ENCODE results near the gene KRTAP19-7.

The KRTAP19-7 gene, protein sequence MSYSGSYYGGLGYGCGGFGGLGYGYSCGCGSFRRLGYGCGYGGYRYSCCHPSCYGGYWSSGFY

DNA sequence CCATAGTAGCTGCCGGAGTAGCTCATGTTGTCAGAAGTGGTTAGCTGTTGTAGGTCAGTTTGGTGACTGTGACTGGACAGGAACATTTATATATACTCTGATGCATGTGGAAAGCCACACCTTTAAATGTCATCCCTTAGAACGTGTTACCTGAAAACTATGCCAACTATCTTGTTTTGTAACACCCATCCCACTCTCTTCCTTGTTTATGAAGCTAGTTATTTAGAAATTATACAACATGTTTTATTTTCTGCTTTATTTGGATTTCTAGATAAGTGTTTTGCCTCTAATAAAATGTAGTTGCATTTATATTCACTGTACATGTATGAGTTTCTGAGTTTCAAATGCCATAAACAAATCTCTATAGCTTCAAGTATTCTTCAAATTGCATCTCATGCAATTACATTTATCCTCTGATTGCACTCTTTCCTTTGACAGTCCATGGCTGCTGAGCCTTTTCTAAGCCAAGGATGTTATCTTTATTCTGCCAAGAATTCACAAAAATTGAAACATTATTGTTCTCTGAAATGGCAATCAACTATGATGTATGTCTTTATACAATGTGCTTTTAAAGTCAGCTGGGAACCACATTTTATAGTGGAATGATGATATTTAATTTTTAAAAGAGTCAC lies at the start of gene KRTAP19-7:
TSS of gene KRTAP19-7 (minus strand) at position 51 of the 632 bp plus-strand sequence. CDS start at position 26, 25 bp downstream.
- no peak for DNase-seq (ENCODE audit: low read depth)

DNA sequence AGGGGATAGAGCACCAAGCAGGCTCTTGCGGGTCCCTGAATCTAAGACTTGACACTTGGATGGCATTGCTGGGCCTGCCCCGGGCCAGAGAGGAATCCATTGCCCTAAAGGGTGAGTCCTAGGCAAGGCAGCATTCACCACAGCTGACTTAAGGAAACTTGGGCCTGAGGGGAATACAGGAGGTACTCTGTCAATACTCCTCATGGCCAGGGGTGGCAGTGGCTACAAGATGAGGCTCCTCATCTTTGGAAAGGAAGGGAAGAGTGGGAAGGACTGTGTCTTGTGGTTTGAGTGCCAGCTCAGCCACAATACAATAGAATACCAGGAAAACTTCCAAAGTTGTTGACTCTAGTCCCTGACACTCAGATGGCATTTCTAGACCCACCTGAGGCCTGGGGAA lies 44.9 kb upstream of the KRTAP19-7 start:
- DNase-seq (ENCODE audit: low read depth), result no peak

DNA sequence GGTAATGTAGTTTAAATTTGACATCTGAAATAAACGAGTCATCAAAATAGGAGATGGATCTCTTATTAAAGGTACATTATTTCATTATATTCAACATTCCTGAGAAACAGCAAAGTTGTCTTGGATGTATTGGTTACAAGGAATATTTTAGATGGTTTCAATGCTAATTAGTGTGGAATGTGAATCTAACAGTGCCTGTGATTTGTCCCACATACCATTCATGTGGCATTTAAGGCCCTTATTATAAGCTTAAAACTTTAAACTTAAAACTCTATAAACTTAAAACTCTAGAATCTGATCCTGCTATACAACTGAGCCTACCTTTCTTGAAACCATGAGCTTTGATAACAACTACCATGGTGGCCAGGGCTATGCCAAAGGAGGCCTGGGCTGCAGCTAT lies 39.7 kb upstream of the KRTAP19-7 start, which contains the start of gene KRTAP22-1:
TSS of gene KRTAP22-1 (plus strand) at position 301 of the 400 bp plus-strand sequence.
- DNase-seq (ENCODE audit: low read depth), result no peak

DNA sequence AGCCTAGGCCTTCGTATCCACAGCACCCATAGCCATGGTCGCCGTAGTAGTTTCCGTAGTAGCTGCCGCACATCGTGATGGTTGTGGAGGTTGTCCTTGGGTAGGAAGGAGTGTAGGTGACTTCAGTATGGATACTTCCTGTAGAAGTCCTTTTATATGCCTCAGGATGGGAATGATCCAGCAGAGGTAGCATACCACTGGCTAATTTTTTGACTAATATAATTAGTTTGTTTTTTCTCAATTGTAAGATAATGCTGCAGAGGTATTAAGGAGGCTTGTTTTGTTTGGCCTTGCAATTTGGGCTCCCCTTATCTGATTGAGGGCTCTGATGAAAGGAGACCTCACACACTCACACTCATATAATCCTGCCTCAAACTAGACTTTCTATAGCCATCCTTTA lies 37.7 kb upstream of the KRTAP19-7 start, which contains the start of gene KRTAP6-2:
TSS of gene KRTAP6-2 (minus strand) at position 101 of the 400 bp plus-strand sequence. CDS start at position 73, 28 bp downstream.
- no peak for DNase-seq (ENCODE audit: low read depth)

DNA sequence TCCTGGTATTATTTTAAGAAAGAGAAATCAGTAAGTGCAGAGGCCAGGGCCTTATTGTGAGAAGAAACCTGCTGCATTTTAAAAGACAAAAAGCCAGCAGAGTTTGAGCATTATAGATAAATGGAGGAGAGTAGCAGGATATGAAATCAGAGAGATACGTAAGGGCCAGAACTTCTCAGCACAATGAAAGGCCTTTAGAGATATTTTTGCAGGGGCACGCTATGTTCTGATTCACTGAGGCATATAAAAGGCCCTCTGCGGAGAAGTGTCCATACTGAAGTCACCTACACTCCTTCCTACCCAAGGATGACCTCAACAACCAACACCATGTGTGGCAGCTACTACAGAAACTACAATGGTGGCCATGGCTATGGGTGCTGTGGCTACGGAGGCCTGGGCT lies 31.0 kb upstream of the KRTAP19-7 start, which contains the start of gene KRTAP6-3:
TSS of gene KRTAP6-3 (plus strand) at position 301 of the 400 bp plus-strand sequence. CDS start at position 307, 6 bp downstream.
- DNase-seq (ENCODE audit: low read depth), result no peak

DNA sequence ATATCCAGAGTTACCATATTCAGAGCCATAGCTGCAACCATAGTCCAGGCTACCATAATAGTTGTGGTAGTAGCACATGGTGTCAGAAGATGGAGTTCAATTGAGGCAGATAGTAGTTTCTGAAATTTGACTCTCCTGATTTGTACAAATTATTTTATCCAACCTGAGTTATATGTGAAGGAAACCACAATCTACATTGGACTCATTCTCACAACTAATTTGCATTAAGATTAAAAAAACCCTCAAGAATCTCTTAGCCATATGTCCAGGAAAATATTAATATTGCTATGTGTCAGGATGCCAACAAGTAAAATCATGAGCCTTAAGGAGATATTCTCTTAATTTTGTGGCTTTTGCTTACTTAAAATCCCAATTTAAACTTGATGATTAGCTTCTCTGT lies 29.2 kb upstream of the KRTAP19-7 start, which contains the start of gene KRTAP22-2:
TSS of gene KRTAP22-2 (minus strand) at position 101 of the 400 bp plus-strand sequence.
- DNase-seq (ENCODE audit: low read depth), result no peak

DNA sequence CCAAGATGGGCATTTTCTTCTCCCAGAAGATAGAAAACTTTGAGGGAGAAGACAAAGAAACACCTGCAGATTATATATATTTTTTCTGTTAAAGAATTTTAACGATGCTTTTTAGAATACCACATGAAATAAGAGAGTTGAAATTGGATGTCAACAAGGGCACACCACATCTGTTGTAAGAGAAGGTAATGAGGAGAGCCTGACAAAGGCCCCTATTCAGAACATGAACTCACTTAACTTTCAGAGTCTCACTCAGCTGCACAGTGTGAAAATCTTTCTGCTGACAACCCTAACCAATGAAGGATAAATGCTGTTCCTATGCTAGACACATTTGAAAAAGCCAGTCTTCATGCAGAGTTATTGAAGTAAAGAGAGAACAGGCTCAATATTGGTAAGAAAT lies 21.8 kb upstream of the KRTAP19-7 start:
- DNase-seq (ENCODE audit: low read depth), result no peak

DNA sequence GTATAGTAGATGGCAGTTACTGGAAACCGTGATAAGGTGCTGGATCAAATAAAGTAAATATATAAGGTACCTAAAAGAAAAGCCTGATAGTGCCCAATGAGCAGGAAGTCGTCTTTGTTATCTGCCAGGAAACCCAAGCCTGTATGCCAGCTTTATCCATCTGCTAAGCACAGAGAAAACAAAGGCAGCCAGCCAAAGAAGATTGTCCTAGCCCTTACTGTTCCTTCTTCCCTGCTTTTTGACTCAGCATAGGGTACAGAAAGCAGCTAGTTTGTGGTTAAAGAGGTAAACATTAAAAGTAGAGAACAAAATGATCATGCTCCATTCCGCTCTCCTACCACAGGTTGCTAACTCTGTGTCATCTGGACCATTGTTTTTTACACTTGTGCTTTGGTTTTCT lies 19.0 kb upstream of the KRTAP19-7 start:
- no peak for DNase-seq (ENCODE audit: low read depth)

DNA sequence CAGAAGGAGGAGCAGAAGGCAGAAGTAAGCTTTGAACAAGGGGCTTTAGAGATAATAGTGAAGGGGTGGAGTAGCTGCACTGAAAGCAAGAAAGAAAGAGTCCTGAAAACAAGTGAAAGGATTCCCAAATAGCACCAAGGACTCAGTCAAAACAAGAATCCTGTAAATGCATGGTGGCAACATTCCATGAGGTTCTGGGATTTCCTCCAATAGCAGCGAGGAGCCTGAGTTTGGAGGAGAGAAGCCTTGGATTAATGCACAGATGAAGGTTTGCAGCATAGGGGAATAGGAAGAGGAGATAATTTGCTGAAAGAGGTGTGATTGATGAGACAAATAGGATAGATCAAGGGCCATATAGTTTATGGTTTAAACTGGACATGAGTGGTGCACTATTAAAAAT lies 18.2 kb upstream of the KRTAP19-7 start:
- DNase-seq (ENCODE audit: low read depth), result no peak

DNA sequence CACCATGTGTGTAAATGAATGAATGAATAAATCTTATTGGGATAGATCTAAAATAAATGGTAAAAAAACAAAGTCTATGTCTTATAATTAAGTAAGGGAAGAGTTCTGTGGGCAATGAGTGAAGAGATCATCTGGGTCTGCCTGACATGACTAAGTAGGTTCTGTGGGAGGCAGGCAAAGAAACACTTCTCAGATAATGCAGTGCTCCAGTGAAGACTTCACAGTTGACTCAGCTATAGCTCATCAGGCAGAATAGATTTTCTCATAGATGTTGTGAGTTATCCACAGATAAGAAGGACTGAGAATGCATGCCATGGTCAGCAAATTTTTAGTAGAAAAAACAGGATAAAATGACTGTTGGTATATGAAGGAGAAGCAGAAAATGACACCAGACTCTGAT lies 16.7 kb upstream of the KRTAP19-7 start:
- no peak for DNase-seq (ENCODE audit: low read depth)

DNA sequence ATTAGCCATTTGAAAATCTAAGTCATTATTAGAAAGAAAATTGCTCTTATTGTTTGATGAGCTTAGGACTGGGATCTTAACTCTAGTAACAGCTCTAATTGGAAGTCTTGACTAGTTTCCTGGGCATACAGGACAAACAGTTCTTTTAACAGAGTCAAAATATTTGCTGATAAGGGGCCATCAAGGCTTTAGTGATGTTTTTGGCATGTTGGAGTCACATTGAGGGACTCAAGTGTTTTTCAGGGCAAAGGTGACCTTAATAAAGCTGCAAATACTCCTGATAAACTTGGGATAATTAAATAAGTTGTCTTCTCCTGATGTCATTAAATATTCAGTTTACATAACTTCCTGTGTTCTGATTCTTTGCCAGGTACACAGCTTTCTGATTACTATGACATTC lies 6.5 kb upstream of the KRTAP19-7 start:
- DNase-seq (ENCODE audit: low read depth), result no peak

DNA sequence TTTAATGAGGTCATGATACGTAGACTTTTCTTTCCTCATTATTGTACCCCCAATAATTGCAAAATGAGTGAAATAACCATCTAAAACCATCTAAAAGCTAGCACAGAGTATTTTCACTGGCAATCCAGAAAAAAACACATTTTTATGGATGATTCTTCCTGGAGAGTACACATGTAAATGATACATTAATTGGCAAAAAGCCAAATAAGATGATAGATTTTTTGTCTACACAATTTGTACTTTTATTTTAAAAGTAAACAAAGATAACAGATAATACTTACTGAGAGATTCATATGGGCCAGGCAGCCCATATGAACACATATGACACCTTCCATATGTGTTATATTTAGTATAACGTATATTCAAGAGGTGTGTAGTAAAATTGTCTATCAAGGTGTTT lies 2.5 kb upstream of the KRTAP19-7 start:
- no peak for DNase-seq (ENCODE audit: low read depth)

DNA sequence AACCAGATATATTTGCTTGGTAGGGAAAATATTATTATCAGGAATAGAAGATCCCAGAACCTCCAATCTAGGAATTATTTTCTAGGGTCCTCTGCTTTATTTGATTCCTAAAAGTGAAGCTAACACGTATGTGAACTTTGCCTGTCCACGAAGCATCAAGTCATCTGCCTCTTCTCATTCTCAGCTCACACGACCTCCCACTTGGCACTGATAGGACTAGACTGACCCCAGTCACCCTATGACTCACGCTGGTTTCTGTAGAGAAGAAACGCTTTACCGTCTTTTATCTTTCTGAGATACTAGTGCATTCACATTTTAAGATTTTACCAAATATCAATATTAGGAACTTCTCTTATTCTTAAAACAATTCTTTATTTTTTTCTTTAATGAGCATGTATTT lies 2.0 kb upstream of the KRTAP19-7 start:
- no peak for DNase-seq (ENCODE audit: low read depth)

DNA sequence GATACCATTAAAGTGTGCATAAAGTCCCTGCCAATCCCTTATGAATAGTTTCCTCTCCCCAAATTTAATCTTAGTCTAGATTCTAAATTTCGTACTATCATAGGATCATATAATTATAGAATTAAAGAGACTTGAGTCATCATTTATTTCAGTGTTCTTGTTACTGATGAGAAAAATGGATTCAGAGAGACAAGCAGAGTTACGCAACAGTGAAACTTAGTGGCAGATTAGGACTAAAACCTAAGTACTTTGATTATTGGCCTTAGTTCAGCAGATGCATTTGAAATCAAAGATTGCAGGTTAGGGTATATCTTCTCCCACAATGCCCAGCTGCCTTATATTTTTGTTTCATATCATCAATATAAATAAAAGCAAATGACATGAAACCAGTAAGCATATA lies 843 bp upstream of the KRTAP19-7 start:
- DNase-seq (ENCODE audit: low read depth), result no peak

DNA sequence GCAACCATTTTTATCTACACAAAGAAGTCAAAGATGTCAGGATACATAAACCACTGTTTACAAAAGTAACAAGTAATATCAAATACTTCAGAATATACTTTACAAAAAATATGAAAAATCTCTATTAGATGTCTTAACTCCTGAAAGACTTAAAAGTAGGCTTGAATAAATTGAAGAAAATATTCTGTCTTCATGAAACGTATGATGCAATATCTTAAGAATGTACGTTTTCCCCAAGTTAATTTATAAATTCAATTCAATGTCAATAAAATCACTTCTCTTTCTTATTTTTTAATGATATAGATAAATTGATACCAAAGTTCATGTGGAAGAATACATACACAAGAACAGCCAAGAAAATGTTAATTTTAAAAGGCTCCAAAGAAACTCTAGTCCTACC lies 6.0 kb downstream of the KRTAP19-7 start:
- no peak for DNase-seq (ENCODE audit: low read depth)

DNA sequence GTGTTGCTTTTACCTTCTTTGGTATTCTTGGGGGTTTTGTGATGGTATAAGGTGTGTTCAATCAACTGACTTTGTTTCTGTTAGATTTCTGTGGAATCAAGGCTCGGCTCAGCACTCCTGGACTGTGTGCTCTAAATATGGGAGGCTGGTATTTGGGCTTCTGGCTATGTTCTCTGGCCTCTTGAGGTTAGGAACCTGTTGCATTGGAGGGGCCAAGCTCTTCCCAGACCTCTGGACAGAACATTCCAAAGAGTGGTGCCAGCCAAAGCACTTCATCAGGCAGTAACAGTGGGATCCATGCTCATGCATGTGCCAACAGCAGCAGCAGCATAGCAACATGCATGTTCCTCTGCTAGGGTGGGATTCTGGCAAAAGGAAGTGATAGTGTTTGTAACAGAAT lies 8.3 kb downstream of the KRTAP19-7 start:
- no peak for DNase-seq (ENCODE audit: low read depth)

DNA sequence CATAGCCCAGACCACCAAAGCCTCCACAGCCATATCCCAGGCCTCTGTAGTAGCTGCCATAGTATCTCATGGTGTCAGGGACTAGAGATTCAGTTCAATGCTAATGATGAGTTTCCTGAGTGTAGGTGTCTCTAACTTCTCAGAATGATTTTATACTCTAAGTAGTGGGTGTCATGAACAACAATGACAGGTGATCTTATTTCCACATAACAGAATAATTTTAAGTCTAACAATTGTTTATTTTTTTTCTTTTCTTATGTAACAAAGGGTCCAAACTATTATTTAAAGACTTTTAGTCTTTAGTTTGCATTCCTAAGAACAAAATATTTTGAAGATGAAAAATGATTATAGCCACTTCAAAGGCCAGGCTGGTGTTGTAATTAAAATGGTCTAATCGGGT lies 19.4 kb downstream of the KRTAP19-7 start, which contains the start of gene KRTAP19-6:
TSS of gene KRTAP19-6 (minus strand) at position 101 of the 400 bp plus-strand sequence. CDS start at position 70, 31 bp downstream.
- DNase-seq (ENCODE audit: low read depth), result no peak

DNA sequence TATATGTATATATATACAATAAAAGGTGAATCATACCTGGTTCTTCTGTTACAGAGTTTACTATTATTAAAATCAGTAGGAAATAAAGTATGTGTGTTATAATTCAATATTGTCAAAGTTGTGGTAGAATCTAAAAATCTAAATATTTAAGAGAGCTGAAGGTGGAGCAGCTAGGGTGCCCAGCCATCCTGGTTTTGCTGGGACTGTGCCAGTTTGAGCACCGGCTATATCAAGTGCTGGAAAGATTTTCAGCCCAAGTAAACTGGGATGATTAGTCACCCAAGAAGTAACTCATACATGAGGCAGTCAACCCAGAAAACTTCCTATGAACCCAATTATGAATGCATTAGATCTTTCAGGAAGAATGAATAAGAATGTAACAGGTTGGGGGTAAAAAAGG lies 42.2 kb downstream of the KRTAP19-7 start:
- DNase-seq (ENCODE audit: low read depth), result no peak

DNA sequence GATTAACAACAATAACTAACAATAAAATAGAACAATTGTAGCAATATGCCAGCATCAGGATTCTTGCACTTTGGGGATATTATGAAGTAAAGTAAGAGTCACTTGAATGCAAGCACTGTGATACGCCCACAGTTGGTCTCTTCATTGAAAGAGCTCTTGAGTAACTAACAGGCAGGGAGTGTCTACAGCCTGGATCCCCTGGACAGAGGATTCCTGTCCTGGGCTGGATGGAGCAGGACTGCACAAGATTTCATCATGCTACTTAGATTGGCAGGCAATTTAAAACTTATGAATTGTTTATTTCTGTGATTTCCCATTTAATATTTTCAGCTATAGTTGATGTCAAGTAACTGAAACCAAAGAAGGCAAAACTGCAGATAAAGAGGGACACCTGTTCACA lies 45.4 kb downstream of the KRTAP19-7 start:
- DNase-seq (ENCODE audit: low read depth), result no peak

All from non-pigmented ciliary epithelial cell (primary cell).